ENCODE measurements around the gene C19orf73.
"Not testable (repeated sequence)": the region's sequence is repeated elsewhere in the genome, so short reads cannot be mapped to it uniquely, and the experiment has no call there.

C19orf73 gene

DNA sequence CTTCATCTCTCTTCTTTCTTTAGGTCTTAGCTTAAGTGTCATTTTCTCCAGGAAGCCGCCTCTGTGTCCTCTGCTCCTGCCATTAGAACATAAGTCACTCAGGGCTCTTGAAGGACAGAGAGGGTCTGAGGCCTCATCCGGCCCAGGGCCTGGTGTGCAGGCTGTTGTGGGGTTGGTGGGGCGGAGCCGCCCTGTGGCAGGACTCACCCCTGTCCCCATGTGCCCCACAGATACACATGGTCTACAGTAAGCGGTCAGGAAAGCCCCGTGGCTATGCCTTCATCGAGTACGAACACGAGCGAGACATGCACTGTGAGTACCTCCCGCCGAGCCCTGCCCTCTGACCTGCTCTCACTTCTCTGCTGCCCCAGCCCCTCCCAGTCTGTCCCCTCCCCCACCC, 17.8 kb downstream of the C19orf73 start:
- no peak for DNase-seq (ENCODE audit: low read depth)

DNA sequence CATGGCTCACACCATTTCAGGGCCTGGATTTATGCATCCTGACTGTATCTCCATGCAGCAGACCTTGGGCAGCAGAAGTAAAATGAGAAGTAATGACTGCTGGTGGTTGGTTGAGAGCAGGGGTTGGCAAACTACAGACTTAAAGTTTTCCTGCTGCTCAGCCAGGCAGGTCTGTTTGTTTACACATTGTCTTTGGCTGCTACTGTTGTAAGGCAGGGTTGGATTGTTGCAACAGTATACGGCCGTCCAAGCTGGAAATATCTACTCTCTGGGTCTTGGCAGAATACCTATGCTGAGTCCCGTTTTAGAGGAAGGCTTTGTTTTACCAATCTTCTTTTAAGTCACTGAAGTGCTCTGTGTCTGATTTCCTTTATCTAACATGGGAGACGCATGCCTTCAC, 20.1 kb downstream of the C19orf73 start:
- DNase-seq (ENCODE audit: low read depth): no peak

DNA sequence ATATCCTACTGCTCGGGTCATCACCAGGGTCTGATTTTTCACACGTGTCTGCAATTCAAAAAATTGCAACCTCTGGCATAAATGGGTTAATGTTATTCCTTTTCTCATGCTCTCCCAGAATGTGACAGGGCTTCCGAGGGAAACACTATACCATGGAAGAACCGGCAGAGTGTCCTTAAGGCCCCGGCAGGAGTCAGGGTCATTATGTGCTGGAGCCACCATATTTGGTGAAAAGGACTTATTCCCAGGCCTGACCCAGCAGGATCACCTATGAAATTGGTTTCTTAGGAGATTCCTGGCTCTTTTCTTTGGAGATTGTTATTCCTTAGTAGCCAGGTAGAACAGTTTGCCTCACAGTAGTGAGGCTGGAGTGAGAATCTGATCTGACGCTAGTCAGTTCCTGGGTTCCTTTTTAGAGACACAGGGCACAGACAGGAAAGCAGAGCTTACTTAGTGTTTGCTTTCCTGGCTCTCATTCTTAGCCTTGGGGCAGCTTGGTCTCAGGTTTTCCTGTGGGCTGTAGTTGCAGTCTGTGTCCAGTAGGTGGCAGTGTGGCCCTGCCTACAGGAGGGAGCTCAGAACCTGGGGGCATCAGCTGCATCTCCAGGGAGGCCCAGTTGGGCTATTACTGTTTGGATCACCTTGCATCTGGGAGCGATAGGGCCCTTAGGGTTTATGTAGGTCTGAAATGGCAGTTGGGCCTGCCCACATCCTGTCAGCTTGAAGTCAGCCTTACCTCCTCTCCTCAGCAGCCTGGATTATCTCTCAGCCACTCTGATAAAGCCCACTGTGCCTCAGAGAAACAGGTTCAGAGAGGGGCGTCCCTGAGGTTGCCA, 21.3 kb downstream of the C19orf73 start:
- peak; percentile 52 for DNase-seq (ENCODE audit: low read depth)

DNA sequence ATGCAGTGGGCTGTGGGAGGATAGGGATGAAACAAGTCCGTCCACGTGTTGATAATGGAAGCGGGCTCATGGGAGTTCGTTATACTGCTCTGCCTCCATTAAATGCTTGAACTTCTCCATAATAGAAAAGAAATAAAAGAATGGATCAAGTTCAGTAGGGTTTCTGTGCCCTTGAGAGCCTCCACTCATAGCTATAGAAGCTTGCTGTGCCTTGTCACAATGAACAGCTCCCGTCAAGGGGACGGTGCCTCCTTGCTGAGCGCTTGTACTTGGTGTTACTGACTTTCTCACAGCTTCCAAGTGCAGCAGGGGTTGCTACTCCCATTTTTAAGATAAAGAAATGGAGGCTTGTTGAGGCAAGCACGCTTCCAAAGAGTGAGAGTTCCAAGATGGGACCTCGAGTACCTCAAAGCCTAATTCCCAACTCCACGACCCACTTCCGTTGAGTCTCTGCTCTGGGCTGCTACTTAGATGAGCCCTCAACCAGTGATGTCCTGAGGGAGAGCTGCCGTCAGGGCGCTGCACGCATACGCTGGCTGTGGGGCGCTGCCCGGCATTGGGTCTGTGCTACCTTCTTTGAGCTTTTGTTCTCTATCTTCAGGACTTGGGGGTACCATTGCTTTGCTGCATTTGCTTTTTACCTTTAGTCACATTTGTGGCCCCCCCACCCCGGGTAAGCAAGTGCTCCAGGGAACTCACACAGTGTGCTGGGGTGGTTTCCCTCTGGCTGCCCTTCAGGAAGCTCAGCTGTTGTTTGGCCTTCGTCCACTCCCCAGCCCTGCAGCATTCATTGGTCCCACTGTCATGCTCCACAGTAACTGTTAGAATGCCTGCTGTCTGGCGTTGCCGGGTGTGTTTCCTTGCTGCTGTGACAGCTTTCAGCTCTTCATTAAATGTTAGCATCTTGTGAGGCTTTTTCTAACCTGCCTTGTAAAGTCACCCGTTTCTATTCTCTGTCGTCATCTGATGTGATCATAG, 24.1 kb downstream of the C19orf73 start:
- no peak for DNase-seq (ENCODE audit: low read depth)

DNA sequence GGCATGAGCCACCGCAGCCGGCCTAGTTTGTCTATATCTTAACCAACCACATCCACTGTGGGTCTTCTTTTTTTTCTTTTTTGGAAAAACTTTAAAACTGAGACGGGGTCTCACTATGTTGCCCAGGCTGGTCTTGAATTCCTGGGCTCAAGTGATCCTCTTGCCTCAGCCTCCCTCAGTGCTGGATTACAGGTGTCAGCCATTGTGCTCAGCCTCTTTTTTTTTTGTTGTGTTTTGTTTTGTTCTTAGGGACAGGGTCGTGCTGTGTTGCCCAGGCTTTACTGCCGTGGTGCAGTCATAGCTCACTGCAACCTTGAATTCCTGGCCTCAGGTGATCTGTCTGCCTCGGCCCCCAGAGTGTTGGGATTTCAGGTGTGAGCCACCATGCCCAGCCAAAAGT, 26.3 kb downstream of the C19orf73 start:
- DNase-seq (ENCODE audit: low read depth): no peak

DNA sequence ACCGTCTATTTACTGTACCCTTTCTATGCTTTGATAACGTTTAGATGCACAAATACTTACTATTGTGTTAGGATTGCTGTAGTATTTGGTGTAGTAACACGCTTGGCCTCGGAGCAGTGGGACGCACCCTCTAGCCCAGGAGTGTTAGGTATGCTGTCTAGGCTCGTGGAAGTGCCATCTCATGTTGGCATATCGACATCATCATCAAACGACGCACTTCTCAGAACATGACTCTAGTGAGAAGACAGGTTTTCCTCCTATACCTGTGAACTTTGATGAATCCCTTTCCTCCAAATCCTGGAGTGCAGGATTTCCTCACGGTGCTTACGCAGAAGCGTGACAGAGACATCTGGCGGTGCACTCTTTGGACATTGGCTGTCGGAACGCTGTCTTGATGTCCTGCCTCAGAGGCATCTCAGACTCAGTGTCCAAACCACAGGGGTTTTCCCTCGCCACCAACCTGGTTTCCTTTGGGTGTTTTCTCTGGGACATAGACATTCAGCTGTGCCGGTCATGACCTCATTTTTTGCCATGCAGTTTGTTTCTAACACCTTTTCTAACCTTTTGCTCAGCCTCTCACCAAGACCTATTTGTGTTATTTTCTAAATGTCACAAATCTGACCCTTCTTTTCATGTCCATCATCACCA, 27.4 kb downstream of the C19orf73 start:
- no peak for DNase-seq (ENCODE audit: low read depth)

DNA sequence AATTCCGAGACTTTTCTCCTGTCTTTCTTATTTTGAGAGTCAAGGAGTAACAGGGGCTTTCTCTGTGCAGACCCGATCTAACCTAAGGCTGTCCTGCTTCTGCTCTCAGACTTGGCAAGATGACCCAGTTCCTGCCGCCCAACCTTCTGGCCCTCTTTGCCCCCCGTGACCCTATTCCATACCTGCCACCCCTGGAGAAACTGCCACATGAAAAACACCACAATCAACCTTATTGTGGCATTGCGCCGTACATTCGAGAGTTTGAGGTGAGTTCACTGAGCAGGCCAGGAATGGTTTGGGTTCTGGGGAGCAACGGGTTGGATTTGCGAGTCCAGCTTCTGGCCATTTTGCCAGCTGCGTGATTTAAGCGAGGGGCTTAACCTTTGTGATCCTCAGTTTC, 32.6 kb downstream of the C19orf73 start:
- DNase-seq (ENCODE audit: low read depth): no peak

DNA sequence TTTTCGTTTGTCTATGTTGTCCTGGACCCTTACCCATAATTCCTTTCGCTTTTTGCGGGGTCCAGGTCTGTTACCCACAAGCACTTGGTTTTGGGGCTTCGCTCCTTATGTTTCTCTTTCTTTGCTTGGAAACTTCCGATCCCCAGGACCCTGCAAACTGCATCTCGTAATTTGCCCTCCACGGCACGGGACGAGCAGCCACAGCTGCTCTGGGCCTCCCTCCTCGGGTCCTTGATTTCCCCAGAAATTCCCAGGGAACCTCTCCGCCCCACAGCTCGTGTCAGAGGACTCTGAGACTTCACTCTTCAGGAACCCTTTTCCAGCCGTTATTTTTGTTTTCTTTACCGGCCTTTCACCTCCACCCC, 33.1 kb downstream of the C19orf73 start:
- DNase-seq (ENCODE audit: low read depth): no peak

DNA sequence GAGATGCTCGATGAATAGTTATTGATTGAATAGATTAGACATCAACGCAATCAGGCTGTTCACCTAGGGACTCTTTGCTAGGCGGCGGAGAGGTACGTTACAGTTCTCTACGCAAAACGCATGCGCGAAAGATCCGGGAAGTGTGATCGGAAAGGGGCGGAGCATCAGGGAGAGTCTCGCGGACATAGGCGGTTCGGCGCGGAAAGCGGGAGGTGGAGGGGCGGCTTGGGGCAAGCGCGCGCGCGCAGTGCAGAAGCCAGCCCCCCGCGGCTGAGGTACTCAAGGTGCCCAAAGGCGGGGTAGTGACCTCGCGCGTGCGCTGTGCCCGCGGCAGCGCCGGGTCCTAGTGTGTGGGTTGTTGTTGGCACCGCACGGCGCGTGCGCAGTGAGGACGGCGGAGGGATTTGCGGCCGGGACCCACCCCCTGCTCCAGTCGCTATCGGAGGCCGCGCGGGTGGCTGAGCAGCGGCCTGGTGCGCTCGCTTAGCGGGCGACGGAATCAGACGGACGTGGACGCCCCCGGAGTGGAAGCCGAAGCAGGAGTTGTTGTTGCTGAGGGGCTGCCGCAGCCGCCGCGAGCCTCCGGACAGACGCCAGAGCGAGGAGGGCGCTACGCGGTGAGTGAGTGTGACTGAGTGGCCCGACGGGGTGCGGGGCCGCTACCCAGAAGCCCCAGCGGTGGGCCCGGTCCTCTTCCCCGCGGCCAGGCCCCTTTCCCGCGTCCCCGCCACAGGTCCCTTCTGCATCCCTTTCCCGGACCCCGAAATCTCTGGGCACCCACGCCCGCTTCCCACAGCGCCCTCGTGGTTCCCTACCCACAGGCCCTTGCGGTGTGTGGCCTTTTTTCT, 33.7 kb downstream of the C19orf73 start, which contains the start of gene SNRNP70:
Gene SNRNP70, plus strand, starts transcription at position 432 of the 848 bp plus-strand sequence. CDS start 964 bp downstream, outside the sequence.
- peak; percentile 99 for DNase-seq (ENCODE audit: low read depth)

DNA sequence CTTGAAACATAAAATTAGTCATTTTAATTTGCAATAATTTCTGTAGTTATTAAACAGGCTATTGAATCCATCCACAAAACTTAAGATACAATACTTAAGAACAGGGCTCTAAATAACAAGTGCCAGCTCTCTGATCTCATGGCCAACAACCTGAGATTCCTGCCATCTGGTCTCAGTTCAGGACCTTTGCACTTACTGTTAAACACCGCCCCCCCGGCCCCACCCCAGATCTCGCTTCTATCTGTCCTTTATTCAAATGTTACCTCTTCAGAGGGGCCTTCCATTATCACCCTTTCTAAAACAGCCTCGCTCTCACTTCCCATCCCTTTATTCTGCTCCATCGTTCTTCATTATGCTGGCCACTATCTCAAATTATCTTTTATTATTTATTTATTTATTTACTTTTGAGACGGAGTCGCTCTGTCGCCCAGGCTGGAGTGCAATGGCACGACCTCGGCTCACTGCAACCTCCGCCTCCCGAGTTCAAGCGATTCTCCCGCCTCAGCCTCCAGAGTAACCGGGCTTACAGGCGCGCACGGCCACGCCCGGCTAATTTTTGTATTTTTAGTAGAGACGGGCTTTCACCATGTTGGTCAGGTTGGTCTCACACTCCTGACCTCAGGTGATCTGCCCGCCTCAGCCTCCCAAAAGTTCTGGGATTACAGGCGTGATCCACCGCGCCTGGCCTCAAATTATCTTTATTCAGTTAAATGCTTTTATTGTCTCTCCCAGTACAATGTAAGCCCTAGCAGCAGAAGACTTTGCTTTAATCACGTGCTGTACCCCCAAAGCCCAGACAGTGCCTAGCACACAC, 34.5 kb downstream of the C19orf73 start:
- no peak for DNase-seq (ENCODE audit: low read depth)

DNA sequence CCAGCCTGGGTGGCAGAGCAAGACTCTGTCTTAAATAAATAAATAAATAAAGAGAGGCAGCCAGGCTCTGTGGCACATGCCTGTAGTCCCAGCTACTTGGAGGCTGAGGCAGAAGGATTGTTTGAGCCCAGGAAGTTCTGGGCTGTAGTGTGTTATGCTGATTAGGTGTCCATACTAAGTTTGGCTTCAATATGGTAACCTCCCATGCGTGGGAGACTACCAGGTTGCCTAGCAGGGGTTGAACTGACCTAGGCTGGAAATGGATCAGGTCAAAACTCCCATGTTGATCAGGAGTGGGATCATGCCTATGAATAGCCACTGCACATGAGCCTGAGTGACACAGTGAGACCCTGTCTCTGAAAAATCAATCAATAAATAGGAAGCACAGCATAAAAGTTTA, 37.7 kb downstream of the C19orf73 start:
- no peak for DNase-seq (ENCODE audit: low read depth)

DNA sequence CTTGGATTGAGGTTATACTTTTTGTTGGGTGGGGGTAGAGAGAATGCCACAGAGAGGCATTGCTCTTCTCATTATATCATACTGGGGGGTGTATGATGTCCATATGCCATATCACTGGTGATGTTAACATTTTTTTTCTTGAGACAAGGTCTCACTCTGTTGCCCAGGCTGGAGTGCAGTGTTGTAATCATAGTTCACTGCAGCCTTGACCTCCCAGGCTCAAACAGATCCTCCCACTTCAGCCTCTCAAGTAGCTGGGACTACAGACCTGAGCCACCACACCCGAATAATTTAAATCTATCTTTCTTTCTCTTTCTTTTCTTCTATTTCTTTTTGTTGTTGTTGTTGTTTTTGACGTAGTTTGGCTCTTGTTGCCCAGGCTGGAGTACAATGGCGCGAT, 38.6 kb downstream of the C19orf73 start:
- DNase-seq (ENCODE audit: low read depth): no peak

DNA sequence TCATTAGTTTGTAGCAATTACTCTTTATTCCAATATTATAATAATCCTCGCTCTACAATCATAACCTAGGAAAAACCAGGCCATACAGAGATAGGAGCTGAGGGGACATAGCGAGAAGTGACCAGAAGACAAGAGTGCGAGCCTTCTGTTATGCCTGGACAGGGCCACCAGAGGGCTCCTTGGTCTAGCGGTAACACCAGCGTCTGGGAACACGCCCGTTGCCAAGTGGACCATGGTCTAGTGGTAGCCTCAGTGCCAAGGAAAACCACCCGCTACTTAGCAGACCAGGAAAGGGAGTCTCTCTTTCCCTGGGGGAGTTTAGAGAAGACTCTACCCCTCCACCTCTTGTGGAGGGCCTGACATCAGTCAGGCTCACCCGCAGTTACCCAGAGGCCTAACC, 44.1 kb downstream of the C19orf73 start:
- not testable (repeated sequence) for DNase-seq (ENCODE audit: low read depth)

DNA sequence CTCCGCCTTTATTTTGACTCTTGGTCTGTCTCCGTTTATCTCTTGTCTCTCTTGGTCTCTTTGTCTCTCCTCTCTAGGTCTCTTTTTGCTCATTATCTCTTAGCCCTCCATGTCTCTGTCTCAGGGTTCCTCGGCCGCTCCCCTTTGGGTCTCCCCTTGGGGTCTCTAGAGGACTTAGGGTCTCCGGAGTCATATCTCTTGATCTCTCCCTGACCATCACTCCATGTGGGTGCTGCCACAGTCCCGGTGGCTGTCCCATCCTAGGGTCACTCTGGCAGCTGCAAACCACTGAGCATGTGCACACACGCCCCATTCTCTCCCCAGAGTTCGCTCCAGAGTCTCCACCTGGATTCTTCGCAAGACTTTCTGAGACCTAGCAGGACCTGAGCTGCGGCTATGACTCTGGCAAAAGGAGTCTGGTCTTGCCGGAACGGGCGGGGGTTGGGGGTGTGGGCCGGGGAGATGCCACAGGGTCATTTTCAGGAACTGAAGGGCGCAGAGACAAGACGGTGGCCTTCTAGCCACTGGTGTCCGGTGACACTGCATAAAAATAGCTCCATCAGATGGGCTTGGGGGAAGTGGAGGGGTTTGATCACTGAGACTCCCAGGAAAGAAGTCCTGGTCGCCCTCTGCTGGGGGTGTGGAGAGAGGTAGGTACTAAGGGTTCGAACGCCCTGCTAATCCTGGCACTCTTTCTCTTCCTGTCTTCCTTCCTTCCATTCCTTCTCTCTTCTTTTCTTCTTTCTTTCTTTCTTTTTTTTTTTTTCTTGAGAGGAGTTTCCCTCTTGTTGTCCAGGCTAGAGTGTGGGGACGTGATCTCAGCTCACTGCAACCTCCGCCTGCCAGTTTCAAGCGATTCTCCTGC, 45.2 kb downstream of the C19orf73 start:
- DNase-seq (ENCODE audit: low read depth): no peak

DNA sequence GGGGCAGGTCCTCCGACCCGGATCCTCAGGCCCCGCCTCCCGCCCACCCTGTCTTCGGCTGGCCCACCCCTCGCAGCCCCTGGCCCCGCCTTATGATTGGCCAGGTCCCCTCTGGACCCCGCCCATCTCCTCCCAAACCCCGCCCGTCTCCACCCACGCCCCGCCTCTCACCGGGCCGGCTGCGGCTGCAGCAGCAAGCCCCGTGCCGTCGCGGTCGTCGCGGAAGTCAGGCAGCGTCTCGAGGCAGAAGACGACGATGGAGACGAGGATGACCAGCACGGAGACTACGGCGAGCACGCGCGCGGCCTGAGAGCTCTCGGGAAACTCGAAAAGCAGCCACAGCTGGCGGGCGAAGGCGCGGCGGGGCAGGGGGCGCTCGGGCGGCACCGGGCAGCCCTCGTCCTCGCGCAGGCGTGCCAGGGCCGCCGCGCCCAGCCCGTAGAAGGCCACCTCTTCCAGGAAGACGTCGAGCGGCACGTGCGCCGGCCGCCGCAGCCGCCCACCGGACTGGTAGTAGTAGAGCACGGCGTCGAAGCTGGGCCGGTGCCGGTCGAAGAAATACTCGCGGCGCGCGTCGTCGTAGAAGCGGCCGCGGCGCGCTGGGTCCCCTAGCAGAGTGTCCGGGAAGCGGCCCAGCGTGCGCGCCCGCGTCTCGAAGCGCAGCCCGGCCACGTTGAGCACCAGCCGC, 46.9 kb downstream of the C19orf73 start:
- DNase-seq (ENCODE audit: low read depth): no peak

DNA sequence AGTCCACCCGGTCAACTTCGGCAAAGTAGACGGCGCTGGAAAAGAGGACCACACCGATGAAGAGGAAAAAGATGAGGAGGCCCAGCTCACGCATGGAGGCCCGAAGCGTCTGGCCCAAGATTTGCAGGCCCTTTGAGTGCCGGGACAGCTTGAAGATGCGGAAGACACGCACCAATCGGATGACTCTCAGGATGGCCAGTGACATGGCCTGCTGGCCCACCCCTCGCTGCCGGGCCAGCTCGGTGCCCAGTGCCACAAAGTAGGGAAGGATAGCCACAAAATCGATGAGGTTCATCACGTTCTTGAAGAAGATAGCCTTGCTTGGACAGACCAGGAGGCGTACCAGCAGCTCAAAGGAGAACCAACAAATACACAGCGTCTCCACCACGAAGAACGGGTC, 48.5 kb downstream of the C19orf73 start:
- no peak for DNase-seq (ENCODE audit: low read depth)

DNA sequence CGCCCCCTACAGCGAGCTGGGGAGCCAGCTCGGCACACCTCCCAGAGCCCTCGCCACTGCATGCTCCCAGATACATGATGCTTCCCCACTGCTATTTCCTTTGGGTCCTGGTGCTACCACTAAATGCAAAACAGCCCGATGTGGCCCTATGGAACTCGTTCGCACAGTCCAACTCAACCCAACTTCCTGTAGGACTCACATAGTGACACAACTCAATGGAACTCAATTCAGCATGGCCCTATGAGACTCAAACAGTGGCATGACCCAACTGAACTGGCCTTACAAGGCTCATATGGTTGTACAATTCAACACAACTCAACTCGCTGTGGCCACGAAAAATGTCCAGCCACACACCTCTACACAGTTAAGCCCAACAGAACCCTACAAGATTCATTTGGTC, 49.9 kb downstream of the C19orf73 start:
- no peak for DNase-seq (ENCODE audit: low read depth)

All from activated T-helper 9 cell treated with anti-CD3 and anti-CD28 coated beads, Interleukin-2, amount 50 U/mL, for 16 hours (primary cell).